ENCODE results near the gene NFIC. TPM values are rescaled to one million over a fixed set of nuclear protein-coding genes. Genes with fewer than 3 reads are reported as not detected.
A peak's percentile ranks its signal among the peaks of the same experiment; 100 is the strongest.
"Not testable (repeated sequence)": the region's sequence is repeated elsewhere in the genome, so short reads cannot be mapped to it uniquely, and the experiment has no call there.

NFIC gene
- total and polyA plus RNA-seq, 4 experiments from 2014 or later, result 1.9 to 30.9 (median 24.6) TPM

GRCh38 chr19:3442487-3443071, 76.2 kb downstream of the NFIC start:
- Mint-ChIP-seq H3K4me3 (no peak overlapping the region), H3K27ac (peak overlapping the region in 1 of 7 donors; percentile 13), H3K27me3 (no peaks in the 10 kb centered on the region), H3K9me3 (no peaks in the 10 kb centered on the region), H3K4me1 (peaks cover 0 to 8% (median 4%) of the 10 kb centered on the region in 4 donors), H3K36me3 (peaks cover 5% of the 10 kb centered on the region in 2 donors)
- Histone ChIP-seq H3K36me3 (ENCODE audit: insufficient read depth, low read length) (no peaks in the 10 kb centered on the region), H3K4me3 (ENCODE audit: low read length in 2 of 2) (no peak overlapping the region), H3K27me3 (ENCODE audit: insufficient read depth, low read length) (no peaks in the 10 kb centered on the region), H3K4me1 (ENCODE audit: insufficient read depth, low read length) (no peaks in the 10 kb centered on the region), H3K27ac (ENCODE audit: low read depth, low read length) (no peak overlapping the region), H3K9me3 (ENCODE audit: control insufficient read depth in 1 of 2, low read length in 2 of 2) (no peaks in the 10 kb centered on the region)
- DNase-seq, result no peak
- POLR2A ChIA-PET (ENCODE audit: partially characterized antibody), result no interaction called here
- CTCF ChIA-PET (ENCODE audit: partially characterized antibody), result interaction anchor here (2.1 kb wide), 1 partner anchor 14 kb away, joined by 12 read pairs; no protein-coding TSS in a partner anchor
- intact Hi-C loops (cut with micrococcal nuclease), result no loop called here

GRCh38 chr19:3443840-3444694, 77.7 kb downstream of the NFIC start:
- H3K27ac Mint-ChIP-seq, result peak overlapping the region in 1 of 7 donors; percentile 3
- intact Hi-C loops (cut with micrococcal nuclease), result no loop called here
- H3K27me3 Mint-ChIP-seq, result no peaks in the 10 kb centered on the region
- Histone ChIP-seq H3K36me3 (ENCODE audit: insufficient read depth, low read length) (no peaks in the 10 kb centered on the region), H3K4me1 (ENCODE audit: insufficient read depth, low read length) (no peaks in the 10 kb centered on the region), H3K4me3 (ENCODE audit: low read length in 2 of 2) (no peak overlapping the region), H3K27ac (ENCODE audit: low read depth, low read length) (no peak overlapping the region), H3K27me3 (ENCODE audit: insufficient read depth, low read length) (no peaks in the 10 kb centered on the region), H3K9me3 (ENCODE audit: control insufficient read depth in 1 of 2, low read length in 2 of 2) (no peaks in the 10 kb centered on the region)
- H3K4me3 Mint-ChIP-seq, result no peak overlapping the region
- ChIA-PET CTCF (ENCODE audit: partially characterized antibody) (interaction anchor here (0.7 kb wide), 1 partner anchor 257 kb away, joined by 3 read pairs; no protein-coding TSS in a partner anchor), POLR2A (ENCODE audit: partially characterized antibody) (no interaction called here)
- peaks cover 3 to 5% of the 10 kb centered on the region in 2 donors for H3K36me3 Mint-ChIP-seq
- no peaks in the 10 kb centered on the region for H3K9me3 Mint-ChIP-seq
- no peak for DNase-seq
- peaks cover 0 to 8% (median 4%) of the 10 kb centered on the region in 4 donors for H3K4me1 Mint-ChIP-seq

- no peak overlapping the region for H3K4me3 Mint-ChIP-seq
- peaks cover 3 to 5% of the 10 kb centered on the region in 2 donors for H3K36me3 Mint-ChIP-seq
- ChIA-PET POLR2A (ENCODE audit: partially characterized antibody) (no interaction called here), CTCF (ENCODE audit: partially characterized antibody) (interaction anchor here (1.0 kb wide), 1 partner anchor 15 kb away, joined by 4 read pairs; no protein-coding TSS in a partner anchor)
- Histone ChIP-seq H3K9me3 (ENCODE audit: control insufficient read depth in 1 of 2, low read length in 2 of 2) (no peaks in the 10 kb centered on the region), H3K36me3 (ENCODE audit: insufficient read depth, low read length) (no peaks in the 10 kb centered on the region), H3K27ac (ENCODE audit: low read depth, low read length) (no peak overlapping the region), H3K4me3 (ENCODE audit: low read length in 2 of 2) (no peak overlapping the region), H3K27me3 (ENCODE audit: insufficient read depth, low read length) (no peaks in the 10 kb centered on the region), H3K4me1 (ENCODE audit: insufficient read depth, low read length) (no peaks in the 10 kb centered on the region)
- H3K9me3 Mint-ChIP-seq, result no peaks in the 10 kb centered on the region
- peaks cover 0 to 8% (median 4%) of the 10 kb centered on the region in 4 donors for H3K4me1 Mint-ChIP-seq
- no peak for DNase-seq
- intact Hi-C loops (cut with micrococcal nuclease), result no loop called here
- H3K27me3 Mint-ChIP-seq, result no peaks in the 10 kb centered on the region
- no peak overlapping the region for H3K27ac Mint-ChIP-seq
Measured at GRCh38 chr19:3444695-3445234, 78.4 kb downstream of the NFIC start.

DNA sequence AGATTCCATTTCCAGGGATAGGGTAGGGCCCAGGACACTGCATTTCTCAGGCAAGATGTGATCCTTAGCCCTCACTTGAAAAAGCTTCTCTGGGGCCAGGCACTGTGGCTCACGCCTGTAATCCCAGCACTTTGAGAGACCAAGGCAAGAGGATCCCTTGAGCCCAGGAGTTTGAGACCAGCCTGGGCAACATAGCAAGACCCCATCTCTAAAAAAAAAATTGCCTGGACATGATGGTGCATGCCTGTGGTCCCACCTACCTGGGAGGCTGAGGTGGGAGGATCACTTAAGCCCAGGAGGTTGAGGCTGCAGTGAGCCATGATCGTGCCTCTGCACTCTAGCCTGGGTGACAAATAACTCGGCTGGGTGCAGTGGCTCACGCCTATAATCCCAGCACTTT, 80.3 kb downstream of the NFIC start:
- H3K27ac Mint-ChIP-seq; H3K4me3 ChIP-seq (ENCODE audit: low read length in 2 of 2); H3K4me1 Mint-ChIP-seq; H3K27ac ChIP-seq (ENCODE audit: low read depth, low read length); H3K4me3 Mint-ChIP-seq; intact Hi-C loops (cut with micrococcal nuclease); H3K36me3 ChIP-seq (ENCODE audit: insufficient read depth, low read length); POLR2A ChIA-PET (ENCODE audit: partially characterized antibody); CTCF ChIA-PET (ENCODE audit: partially characterized antibody); H3K27me3 ChIP-seq (ENCODE audit: insufficient read depth, low read length); H3K9me3 Mint-ChIP-seq; H3K27me3 Mint-ChIP-seq; H3K4me1 ChIP-seq (ENCODE audit: insufficient read depth, low read length); DNase-seq; H3K9me3 ChIP-seq (ENCODE audit: control insufficient read depth in 1 of 2, low read length in 2 of 2): not testable (repeated sequence)
- peaks cover 11 to 13% of the 10 kb centered on the region in 2 donors for H3K36me3 Mint-ChIP-seq

DNA sequence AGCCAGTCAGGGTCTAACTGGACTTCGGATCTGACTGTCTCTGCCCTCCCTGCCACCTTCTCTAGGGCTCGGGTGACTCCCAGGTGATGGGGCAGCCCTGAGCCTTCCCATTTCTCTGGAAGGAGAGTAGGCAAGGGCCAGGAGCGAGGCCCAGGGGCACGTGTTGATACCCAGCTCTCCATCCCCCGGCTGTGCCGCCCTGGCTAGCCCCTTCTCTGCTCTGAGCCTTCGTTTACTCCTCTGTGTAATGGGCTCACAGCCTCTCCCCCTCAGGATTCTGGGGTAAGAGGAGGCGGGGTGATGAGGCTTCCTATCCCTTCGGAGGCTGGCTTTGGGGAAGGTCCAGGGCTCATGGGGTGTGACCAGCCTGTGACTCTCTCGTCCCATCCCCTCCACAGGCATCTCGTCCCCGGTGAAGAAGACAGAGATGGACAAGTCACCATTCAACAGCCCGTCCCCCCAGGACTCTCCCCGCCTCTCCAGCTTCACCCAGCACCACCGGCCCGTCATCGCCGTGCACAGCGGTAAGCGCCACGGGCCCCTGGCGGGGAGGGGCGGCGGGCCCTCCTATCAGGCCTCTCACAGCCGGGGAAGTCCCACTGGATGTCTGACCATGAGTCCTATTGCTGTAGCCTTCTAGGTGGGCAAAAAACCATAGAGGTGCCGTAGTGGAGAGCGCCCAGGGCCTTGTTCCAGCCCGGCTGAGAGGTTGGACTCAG, 82.4 kb downstream of the NFIC start:
- Mint-ChIP-seq H3K4me1 (peaks cover 0 to 3% (median 0%) of the 10 kb centered on the region in 4 donors), H3K4me3 (no peak overlapping the region), H3K9me3 (no peaks in the 10 kb centered on the region), H3K27ac (no peak overlapping the region), H3K27me3 (no peaks in the 10 kb centered on the region), H3K36me3 (peaks cover 16 to 17% of the 10 kb centered on the region in 2 donors)
- Histone ChIP-seq H3K36me3 (ENCODE audit: insufficient read depth, low read length) (peaks cover 7% of the 10 kb centered on the region), H3K9me3 (ENCODE audit: control insufficient read depth in 1 of 2, low read length in 2 of 2) (no peaks in the 10 kb centered on the region), H3K27me3 (ENCODE audit: insufficient read depth, low read length) (no peaks in the 10 kb centered on the region), H3K27ac (ENCODE audit: low read depth, low read length) (no peak overlapping the region), H3K4me3 (ENCODE audit: low read length in 2 of 2) (no peak overlapping the region), H3K4me1 (ENCODE audit: insufficient read depth, low read length) (no peaks in the 10 kb centered on the region)
- no peak for DNase-seq
- ChIA-PET CTCF (ENCODE audit: partially characterized antibody) (no interaction called here), POLR2A (ENCODE audit: partially characterized antibody) (no interaction called here)
- intact Hi-C loops (cut with micrococcal nuclease), result no loop called here

GRCh38 chr19:3450796-3451411, 84.5 kb downstream of the NFIC start:
- Mint-ChIP-seq H3K4me3 (no peak overlapping the region), H3K4me1 (no peaks in the 10 kb centered on the region), H3K27ac (peak overlapping the region in 3 of 7 donors; percentile 10 to 37 (median 35)), H3K36me3 (peaks cover 14 to 22% of the 10 kb centered on the region in 2 donors), H3K9me3 (no peaks in the 10 kb centered on the region), H3K27me3 (no peaks in the 10 kb centered on the region)
- H3K4me3 ChIP-seq (ENCODE audit: low read length in 2 of 2), result no peak overlapping the region
- H3K27me3 ChIP-seq (ENCODE audit: insufficient read depth, low read length), result no peaks in the 10 kb centered on the region
- CTCF ChIA-PET (ENCODE audit: partially characterized antibody), result interaction anchor here (1.0 to 1.1 kb wide), 2 partner anchors 22 kb away, joined by 3 read pairs; no protein-coding TSS in a partner anchor
- peaks cover 11% of the 10 kb centered on the region for H3K36me3 ChIP-seq (ENCODE audit: insufficient read depth, low read length)
- intact Hi-C loops (cut with micrococcal nuclease), result no loop called here
- POLR2A ChIA-PET (ENCODE audit: partially characterized antibody), result no interaction called here
- no peak for DNase-seq
- no peaks in the 10 kb centered on the region for H3K4me1 ChIP-seq (ENCODE audit: insufficient read depth, low read length)
- H3K27ac ChIP-seq (ENCODE audit: low read depth, low read length), result no peak overlapping the region
- no peaks in the 10 kb centered on the region for H3K9me3 ChIP-seq (ENCODE audit: control insufficient read depth in 1 of 2, low read length in 2 of 2)
